GM21360 (cell line): ENCODE measurements around the gene TM4SF18.

Source experiments
- ATAC-seq: cut with Tn5 transposase; IDR thresholded peaks from one replicate; pipeline ENCODE4 v1.9.1; 2021; ENCODE audit warnings: mild to moderate bottlenecking, moderate library complexity; ENCODE audit not compliant: unreplicated experiment

The TM4SF18 gene

DNA sequence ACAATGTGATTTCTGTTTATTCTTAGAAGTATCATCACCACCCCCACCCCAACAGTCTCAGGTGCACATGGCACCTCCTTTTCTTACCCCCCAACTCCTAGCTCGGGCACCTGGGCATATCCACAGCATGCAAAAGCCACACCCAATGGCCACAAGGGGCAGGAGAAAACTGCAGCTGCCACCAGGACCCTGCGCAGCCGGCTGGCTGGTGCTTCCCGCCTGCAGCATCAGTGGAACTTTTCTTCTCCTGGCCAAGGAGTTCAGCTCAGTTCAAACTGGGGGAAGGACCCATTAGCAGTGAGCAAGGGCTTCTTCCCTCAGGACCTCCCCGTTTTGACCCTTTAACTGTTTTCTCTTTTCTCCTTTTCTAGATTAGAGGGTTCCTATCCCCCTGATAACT is 44.8 kb downstream of the TM4SF18 start:
- ATAC-seq: no peak

DNA sequence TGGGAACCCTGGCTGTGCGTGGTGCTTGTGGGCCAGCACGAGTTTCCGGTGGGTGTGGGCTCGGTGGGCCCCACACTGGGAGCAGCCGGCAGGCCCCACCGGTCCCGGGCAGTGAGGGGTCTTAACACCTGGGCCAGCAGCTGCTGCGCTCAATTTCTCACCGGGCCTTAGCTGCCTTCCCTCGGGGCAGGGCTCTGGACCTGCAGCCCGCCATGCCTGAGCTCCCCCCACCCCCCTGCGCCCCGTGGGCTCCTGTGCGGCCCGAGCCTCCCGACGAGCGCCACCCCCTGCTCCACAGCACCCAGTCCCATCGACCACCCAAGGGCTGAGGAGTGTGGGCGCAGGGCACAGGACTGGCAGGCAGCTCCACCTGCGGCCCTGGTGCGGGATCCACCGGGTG is 49.4 kb downstream of the TM4SF18 start:
- no peak for ATAC-seq

DNA sequence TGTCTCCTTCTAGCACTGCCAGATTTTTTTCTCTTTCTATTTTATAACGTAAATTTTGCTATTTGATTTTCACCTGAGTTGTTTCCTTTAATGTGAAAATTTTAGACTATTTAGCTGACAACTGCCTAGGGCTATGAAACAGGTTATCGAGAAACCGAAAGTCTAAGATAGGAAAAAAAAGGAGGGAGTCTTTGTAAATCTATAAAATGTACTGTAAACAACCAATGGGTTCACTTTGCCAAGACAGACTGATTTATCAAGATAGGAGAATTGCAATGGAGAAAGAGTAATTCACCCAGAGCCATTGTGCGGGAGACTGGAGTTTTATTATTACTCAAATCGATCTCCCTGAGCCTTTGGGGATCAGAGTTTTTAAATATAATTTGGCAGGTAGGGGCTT is 50.0 kb downstream of the TM4SF18 start:
- ATAC-seq: no peak

DNA sequence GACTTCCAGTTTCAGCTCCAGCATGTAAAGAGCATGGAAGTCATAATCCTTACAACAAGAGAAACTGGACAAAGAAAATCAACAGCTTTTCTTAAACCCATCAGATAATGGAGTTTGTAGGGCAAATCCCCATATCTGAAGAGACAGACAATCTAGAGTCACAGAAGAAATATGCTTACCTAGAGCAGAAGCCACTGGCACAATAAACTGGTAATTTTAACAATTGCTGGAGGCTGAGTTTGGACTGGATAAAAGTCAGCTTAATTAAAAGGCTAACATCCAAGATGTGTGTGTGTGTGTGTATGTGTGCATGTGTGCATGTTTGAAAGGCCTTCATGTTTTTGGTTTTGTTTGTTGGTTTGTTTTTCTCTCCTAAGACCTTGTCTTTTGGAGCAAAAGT is 50.6 kb downstream of the TM4SF18 start:
- ATAC-seq: no peak

DNA sequence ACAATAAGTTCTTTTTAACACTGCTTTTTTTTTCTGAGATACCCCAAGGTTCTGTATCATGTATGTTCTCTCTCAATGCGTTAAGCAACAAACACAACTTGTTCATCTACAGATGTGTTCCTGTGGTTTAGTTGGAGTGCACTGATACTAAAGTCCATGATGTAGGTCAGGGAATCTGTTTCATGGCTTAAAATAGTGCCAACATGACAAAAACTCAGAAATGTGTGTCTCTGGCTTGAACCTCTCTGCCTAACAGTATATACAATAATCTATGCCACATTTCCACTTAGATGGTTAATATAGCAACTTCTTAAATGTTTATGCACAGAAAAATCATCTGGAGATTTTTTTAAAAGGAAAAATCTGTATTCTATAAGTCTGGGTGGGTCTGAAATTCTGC is 51.1 kb downstream of the TM4SF18 start:
- no peak for ATAC-seq

DNA sequence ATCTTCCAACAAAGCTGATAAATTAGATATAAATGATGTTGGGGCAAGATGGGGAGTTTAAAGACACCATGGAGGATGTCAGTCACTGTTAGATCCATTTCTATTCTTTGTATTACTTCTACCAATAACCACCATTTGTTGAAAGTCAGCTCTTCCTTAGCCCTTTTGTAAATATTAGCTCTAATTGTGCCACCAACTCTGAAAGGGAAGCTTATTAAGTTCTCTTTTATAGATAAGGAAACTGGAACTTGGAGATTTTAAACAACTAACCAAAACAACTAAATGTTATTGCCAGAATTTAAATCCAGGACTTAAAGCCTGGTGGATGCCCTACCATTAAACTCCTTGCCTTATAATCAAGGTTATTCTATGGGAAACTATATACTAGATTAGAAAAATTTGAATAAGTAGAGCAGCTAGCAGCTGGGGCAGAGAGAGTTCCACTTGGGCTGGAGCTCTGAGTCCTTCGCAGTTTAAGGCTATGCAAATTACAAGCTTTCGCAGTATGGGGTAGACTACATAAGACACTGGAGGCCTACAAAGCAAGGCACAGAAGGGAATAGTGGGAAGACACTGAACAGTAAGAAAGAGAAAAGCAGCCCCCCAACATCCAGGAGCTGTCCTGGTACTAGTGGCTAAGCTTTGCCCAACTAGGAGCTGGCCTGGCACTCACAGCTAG is 52.6 kb downstream of the TM4SF18 start:
- ATAC-seq: no peak

DNA sequence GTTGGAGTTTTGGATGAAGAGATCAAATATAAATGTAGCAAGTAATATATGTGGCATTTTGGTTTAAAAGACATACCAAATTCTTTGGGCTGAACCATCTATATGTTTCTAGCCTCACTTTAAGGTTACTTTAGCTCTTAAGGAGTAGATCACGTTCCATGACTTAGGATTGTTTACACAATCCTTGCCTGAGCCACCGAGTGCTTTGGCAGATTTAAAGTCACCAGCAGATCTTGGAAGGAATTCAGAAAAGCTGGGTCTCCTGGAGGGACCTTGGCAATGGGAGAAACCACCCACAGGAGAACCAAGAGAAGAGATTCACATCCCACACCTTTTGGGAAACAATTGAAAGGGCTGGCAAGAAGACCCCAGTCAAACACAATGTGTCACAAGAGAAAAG is 54.5 kb downstream of the TM4SF18 start:
- ATAC-seq: no peak

DNA sequence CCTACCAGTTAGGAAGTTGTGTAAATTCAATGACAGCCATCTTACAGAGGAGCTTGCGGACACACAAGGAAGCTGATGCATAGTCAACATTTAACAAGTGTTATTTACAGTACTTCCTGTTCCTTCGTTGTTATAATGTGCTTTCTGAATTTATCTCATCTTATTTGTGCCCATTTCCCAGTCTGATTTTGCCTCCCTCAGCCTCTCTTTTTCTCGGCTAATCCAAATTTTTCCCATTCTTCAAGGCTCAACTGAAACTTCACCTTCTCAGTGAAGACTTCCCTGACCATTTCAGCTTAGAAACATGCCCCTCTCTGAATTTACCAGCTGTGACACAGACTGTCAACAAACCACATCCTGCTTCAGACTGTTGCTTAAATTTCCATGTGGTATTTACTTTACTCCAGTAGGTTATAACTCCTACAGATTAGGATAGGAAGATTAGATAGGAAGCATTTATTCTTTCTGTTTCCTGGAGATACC is 56.1 kb downstream of the TM4SF18 start:
- ATAC-seq: no peak

DNA sequence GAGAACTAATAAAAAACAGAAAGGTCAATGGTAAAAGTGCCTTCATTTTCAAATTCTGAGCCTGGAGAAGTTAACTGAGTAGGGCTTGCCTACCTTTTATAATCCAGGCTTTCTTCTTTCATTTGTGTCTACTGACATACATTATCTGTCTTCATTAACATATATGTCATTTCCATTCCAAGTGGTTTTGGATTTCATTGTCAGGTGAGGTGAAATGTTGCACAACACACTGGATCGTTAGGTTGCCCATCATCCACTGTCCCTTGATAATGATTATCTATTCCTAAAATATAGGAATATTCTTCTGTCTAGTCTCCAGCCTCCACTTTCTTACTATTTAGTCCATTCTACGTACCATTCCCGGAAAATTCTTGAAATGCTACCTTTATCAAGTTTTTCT is 56.8 kb downstream of the TM4SF18 start:
- no peak for ATAC-seq

DNA sequence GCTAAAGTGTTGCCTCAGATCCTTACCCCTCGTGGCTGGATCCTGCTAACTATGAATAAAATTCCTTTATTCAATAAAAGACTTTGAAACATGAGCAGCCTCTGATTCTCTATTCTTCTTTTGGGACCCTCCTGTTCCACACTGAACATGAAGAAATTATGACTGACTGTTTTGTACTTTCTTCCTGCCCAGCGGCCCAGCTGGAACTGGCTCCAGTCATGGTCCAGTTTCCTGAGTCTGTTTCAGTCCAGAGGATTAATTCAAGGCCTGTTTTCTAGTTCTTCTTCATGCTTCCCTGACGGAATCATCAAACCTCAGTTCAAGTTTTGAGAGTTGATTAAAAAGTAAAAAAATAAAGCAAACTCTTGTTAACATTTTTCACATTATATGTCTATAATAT is 59.2 kb downstream of the TM4SF18 start:
- no peak for ATAC-seq

DNA sequence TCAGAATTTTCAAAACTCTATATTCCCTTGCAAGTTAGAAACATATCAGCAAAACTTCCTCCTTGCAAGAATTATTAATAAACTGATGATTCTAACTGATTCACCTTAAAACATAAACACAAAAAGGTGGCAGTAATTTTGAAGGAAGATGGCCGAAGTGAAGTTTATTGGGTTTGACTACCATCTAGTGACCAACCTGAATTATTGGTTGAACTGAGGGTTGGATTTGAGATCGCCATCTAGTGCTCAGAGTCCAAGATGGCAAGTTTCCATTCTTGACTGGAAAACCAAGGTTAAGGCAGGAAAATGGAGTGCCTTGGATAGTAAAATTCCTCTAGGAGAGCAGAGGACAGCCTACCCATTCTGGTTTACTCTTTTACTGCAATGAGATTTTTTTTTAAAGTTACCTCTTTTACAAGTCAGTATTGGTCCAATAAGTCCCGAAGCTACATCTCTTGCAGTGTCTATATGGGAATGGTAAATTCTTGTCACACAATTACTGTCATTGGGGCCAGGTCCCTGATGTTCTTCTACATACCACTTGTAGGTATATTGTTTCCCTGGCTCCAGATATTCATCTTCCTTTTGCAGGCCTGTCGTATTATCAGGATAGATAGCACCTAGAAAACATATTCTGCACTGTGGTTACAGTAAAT is 60.2 kb downstream of the TM4SF18 start:
- peak; percentile 84 for ATAC-seq

DNA sequence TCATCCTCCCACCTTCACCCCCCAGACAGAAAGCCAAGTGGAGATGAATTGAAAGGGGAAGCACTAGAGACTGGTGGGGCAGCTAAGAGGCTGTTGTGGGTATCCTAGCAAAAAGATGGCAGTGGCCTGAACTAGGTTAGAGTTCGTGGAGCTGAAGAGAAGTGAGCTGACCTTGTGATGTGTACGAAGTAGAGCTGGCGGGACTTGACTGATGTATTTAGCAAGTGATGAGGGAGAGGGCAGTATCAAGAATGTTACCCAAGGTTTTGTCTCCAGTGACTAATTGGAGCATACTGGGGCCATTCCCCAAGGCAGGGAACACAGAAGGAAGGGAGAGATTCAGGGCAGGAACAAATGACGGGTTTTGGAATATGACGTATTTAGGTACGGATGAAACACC is 61.8 kb downstream of the TM4SF18 start:
- ATAC-seq: no peak

DNA sequence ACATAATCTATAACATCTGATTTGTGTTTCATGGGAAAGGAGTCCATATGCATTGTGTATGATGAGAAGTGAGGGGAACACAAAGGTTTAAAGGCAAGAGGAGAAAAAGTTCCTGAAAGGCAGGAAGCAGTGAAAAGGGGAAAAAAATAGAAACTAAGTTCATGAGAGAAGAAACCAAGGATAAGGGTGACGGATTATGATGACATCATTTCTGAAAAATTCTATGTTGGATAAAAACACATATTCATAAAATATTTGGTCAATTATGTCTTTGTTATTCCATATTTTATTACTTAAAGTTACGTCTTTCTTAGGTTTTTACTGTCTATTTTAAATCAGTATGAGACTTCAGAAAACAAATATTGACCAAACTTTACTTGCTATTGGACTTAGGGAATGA is 63.3 kb downstream of the TM4SF18 start:
- no peak for ATAC-seq

DNA sequence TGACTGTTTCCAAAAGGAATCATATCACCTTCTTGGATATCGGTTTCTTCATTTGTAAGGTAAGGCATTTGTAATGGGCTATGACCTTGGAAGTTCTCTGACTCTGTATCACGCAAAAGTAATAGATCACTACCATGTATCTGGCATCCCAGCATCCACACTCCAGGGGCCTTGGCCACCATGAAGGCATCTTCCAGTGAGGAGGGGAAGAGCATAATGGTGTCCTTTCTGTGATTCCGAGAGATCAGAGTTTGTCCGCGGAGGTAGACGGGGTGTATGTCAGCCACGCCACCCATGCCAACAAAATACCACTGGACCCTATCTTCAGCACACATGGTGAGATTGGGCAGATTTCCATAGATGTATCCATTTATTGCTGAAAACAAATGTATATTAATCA is 63.7 kb downstream of the TM4SF18 start:
- ATAC-seq: no peak
